B cell (primary cell): ENCODE results near the gene SDK2. TPM values are rescaled to one million over a fixed set of nuclear protein-coding genes. Genes with fewer than 3 reads are reported as not detected.

ENCODE experiments used
- ATAC-seq: fragments of 200-7000 bp; cut with Tn5 transposase; one replicate; pipeline ENCODE4 v1.10.0; 2021; ENCODE audit warnings: low read depth, mild to moderate bottlenecking, moderate number of reproducible peaks, moderate library complexity
- CTCF ChIA-PET: fragments of 350-600 bp; sonication (Branson Sonifier 250); formaldehyde crosslinking; loops from one replicate; lab custom pipeline; 2021; ENCODE audit warnings: antibody characterized with exemption, inconsistent platforms; lab: Charles Lee
- POLR2A ChIA-PET: fragments of 350-600 bp; sonication (Branson Sonifier 250); formaldehyde crosslinking; loops from one replicate; lab custom pipeline; 2021; ENCODE audit warnings: antibody characterized with exemption; lab: Charles Lee
- DNase-seq: peaks from one replicate; pipeline ENCODE4 v3.0.0; 2013
- H2AFZ ChIP-seq: 2 replicates; pipeline ENCODE4 v1.6.1; 2012; ENCODE audit warnings: mild to moderate bottlenecking, low read depth, low read length; ENCODE audit not compliant: insufficient read depth, poor library complexity, severe bottlenecking
- H3K27ac ChIP-seq, 2 donors: 1 replicate in 1 of 2; 2 replicates in 1 of 2; pipeline ENCODE4 v1.5.1; 2012 to 2013; ENCODE audit warnings: low read length in 2 of 2, mild to moderate bottlenecking in 2 of 2, moderate library complexity in 1 of 2
- H3K27me3 ChIP-seq, 4 experiments: fragments of 200-600 bp in 1 of 4; sonication (generic) in 1 of 4; replicated peaks in 1 of 4; 1 replicate in 2 of 4; 2 replicates in 2 of 4; pipeline versions ENCODE4 v1.6.1 to v1.7.0; 2013 to 2016; ENCODE audit warnings: low read length in 3 of 4, mild to moderate bottlenecking in 2 of 4, mixed read lengths in 1 of 4, moderate library complexity in 1 of 4; ENCODE audit not compliant: insufficient read depth in 4 of 4, control insufficient read depth in 3 of 4; ENCODE audit errors: control extremely low read depth in 1 of 4
- H3K36me3 ChIP-seq, 2 experiments: replicated peaks in 1 of 2; 1 replicate in 1 of 2; 2 replicates in 1 of 2; pipeline versions ENCODE4 v1.6.1 to v1.7.1; 2013; ENCODE audit warnings: low read length in 1 of 2; ENCODE audit not compliant: insufficient read depth in 2 of 2, control insufficient read depth in 1 of 2; ENCODE audit errors: control extremely low read depth in 1 of 2, extremely low read depth in 1 of 2
- H3K4me1 ChIP-seq, 2 donors: fragments of 200-600 bp in 1 of 2; sonication (generic) in 1 of 2; 1 replicate in 1 of 2; 2 replicates in 1 of 2; pipeline versions ENCODE4 v1.5.1 to v1.6.1; 2013 to 2017; ENCODE audit warnings: low read length in 2 of 2; ENCODE audit not compliant: control insufficient read depth in 2 of 2, insufficient read depth in 2 of 2
- H3K4me2 ChIP-seq: replicated peaks from 2 replicates; pipeline ENCODE3; 2012; ENCODE audit warnings: mild to moderate bottlenecking, low read depth, low read length; ENCODE audit not compliant: poor library complexity, severe bottlenecking
- H3K4me3 ChIP-seq, 5 experiments: fragments of 200-600 bp in 1 of 5; sonication (generic) in 1 of 5; 1 replicate in 3 of 5; 2 replicates in 2 of 5; pipeline versions ENCODE4 v1.5.1 to v1.7.0; 2011 to 2016; ENCODE audit warnings: low read length in 4 of 5, mild to moderate bottlenecking in 4 of 5, low read depth in 2 of 5, control low read depth in 1 of 5, moderate library complexity in 1 of 5; ENCODE audit not compliant: insufficient read depth in 1 of 5; ENCODE audit errors: control extremely low read depth in 1 of 5, extremely low read depth in 1 of 5
- H3K79me2 ChIP-seq: fragments of 200-600 bp; sonication (generic); one replicate; pipeline ENCODE4 v1.6.0; 2016; ENCODE audit warnings: low read length; ENCODE audit not compliant: control insufficient read depth, insufficient read depth
- H3K9ac ChIP-seq: fragments of 200-600 bp; sonication (generic); 2 replicates; pipeline ENCODE4 v1.6.1; 2017; ENCODE audit warnings: mild to moderate bottlenecking, low read length, moderate library complexity
- H3K9me3 ChIP-seq, 3 donors: one replicate each; pipeline versions ENCODE4 v1.6.1 to v1.7.1; 2013; ENCODE audit warnings: low read length in 2 of 3; ENCODE audit not compliant: control insufficient read depth in 2 of 3, insufficient read depth in 1 of 3; ENCODE audit errors: control extremely low read depth in 1 of 3
- H4K20me1 ChIP-seq: 2 replicates; pipeline ENCODE4 v1.6.0; 2012; ENCODE audit warnings: mild to moderate bottlenecking, low read length; ENCODE audit not compliant: insufficient read depth, control insufficient read depth, poor library complexity, severe bottlenecking
- H3K27ac Mint-ChIP-seq: one replicate; pipeline ENCODE4 v1.8.0; 2021; ENCODE audit warnings: mixed read lengths
- H3K27me3 Mint-ChIP-seq: one replicate; pipeline ENCODE4 v1.8.0; 2021; ENCODE audit warnings: mixed read lengths
- H3K4me1 Mint-ChIP-seq: one replicate; pipeline ENCODE4 v1.8.0; 2021; ENCODE audit warnings: mixed read lengths
- H3K4me3 Mint-ChIP-seq: one replicate; pipeline ENCODE4 v1.8.0; 2021; ENCODE audit warnings: mixed read lengths
- H3K9me3 Mint-ChIP-seq: one replicate; pipeline ENCODE4 v1.8.0; 2022; ENCODE audit warnings: mixed read lengths; ENCODE audit not compliant: insufficient read depth
- EZH2 ChIP-seq: IDR thresholded peaks from 2 replicates; pipeline ENCODE4 v1.6.1; 2012; ENCODE audit warnings: borderline replicate concordance, low read depth, mild to moderate bottlenecking, moderate library complexity, low read length; ENCODE audit not compliant: insufficient read depth, poor library complexity, severe bottlenecking
- WGBS: methylation state at CpG from one replicate; pipeline ENCODE4 v1.1.5; 2013; ENCODE audit warnings: missing lambda C conversion rate; ENCODE audit not compliant: insufficient coverage; 5-methylcytosine and 5-hydroxymethylcytosine counted together
- intact Hi-C: fragments of 100-400 bp; cut with micrococcal nuclease; formaldehyde crosslinking; loops from one replicate; pipeline ENCODE4 v1.10.0; 2022
- polyA plus RNA-seq: library from polyadenylated mRNA; depleted of rRNA; stranded (reverse); fragments of >200 nt; gene quantifications from 2 replicates; pipeline ENCODE4 v1.2.3, GENCODE V29; 2012
- total RNA-seq, 2 donors: library from RNA; stranded (reverse); fragments of 120-200 nt in 1 of 2; gene quantifications; 1 replicate in 1 of 2; 2 replicates in 1 of 2; pipeline versions ENCODE4 v1.2.3 to v1.2.4, GENCODE V29; 2013 to 2022
- TF ChIP-seq, protein P1 (sequence below): fragments of 200-600 bp; IDR thresholded peaks from one replicate; pipeline ENCODE4 v1.8.0; 2022; ENCODE audit warnings: antibody characterized with exemption, mild to moderate bottlenecking

The SDK2 gene
- total and polyA plus RNA-seq, 2 donors (not counting 1 experiment from before 2014, with no cell fraction given): 3.2 to 13.0 TPM

DNA sequence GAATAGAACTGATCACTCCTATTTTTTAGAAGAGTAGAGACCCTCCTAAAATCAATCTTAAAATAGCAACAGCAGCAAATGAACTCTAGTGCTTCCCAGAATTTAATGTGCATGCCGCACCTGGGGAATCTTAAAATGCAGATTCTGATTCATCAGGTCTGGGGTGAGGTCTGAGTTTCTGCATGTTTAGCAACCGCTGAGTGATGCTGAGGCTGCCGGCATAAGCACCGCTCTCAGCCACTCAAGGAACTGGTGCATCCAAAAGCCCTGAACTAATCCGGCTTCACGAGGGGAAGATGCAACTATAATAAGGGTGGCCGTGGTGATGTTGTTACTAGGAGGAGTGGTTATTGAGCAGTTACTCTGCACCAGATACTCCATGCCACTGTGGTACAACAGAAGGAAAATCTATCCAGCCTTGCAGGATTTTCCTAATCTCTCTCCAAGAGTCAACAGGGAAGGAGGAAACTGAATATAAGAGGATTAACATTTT is 19.7 kb downstream of the SDK2 start:
- no peak overlapping the region for H2AFZ ChIP-seq
- peaks cover 0 to 4% (median under 1%) of the 10 kb centered on the region in 3 donors for H3K9me3 ChIP-seq
- no peaks in the 10 kb centered on the region for H3K27me3 ChIP-seq
- H3K4me3 ChIP-seq: no peak overlapping the region
- peaks cover 41% of the 10 kb centered on the region for H3K79me2 ChIP-seq
- intact Hi-C loops: no loop called here
- Mint-ChIP-seq H3K4me3 (no peak overlapping the region), H3K27me3 (no peaks in the 10 kb centered on the region), H3K9me3 (no peaks in the 10 kb centered on the region), H3K4me1 (peaks cover 39% of the 10 kb centered on the region), H3K27ac (no peak overlapping the region)
- 93% methylated on average over 2 of the region's 7 CpGs for WGBS
- CTCF ChIA-PET: interaction anchor here (1.8 kb wide), 1 partner anchor 10 kb away, joined by 4 read pairs; no protein-coding TSS in a partner anchor
- H3K4me1 ChIP-seq: peaks cover 8 to 18% of the 10 kb centered on the region in 2 donors
- H4K20me1 ChIP-seq: peaks cover 20% of the 10 kb centered on the region
- H3K36me3 ChIP-seq: no peaks in the 10 kb centered on the region
- H3K4me2 ChIP-seq: no peak overlapping the region
- DNase-seq (no peak), ATAC-seq (no peak)
- no peak overlapping the region for H3K27ac ChIP-seq
- no peak overlapping the region for H3K9ac ChIP-seq
- TF ChIP-seq, protein P1, sequence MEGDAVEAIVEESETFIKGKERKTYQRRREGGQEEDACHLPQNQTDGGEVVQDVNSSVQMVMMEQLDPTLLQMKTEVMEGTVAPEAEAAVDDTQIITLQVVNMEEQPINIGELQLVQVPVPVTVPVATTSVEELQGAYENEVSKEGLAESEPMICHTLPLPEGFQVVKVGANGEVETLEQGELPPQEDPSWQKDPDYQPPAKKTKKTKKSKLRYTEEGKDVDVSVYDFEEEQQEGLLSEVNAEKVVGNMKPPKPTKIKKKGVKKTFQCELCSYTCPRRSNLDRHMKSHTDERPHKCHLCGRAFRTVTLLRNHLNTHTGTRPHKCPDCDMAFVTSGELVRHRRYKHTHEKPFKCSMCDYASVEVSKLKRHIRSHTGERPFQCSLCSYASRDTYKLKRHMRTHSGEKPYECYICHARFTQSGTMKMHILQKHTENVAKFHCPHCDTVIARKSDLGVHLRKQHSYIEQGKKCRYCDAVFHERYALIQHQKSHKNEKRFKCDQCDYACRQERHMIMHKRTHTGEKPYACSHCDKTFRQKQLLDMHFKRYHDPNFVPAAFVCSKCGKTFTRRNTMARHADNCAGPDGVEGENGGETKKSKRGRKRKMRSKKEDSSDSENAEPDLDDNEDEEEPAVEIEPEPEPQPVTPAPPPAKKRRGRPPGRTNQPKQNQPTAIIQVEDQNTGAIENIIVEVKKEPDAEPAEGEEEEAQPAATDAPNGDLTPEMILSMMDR: no peak
- TF ChIP-seq EZH2: no peak
- POLR2A ChIA-PET: no interaction called here

DNA sequence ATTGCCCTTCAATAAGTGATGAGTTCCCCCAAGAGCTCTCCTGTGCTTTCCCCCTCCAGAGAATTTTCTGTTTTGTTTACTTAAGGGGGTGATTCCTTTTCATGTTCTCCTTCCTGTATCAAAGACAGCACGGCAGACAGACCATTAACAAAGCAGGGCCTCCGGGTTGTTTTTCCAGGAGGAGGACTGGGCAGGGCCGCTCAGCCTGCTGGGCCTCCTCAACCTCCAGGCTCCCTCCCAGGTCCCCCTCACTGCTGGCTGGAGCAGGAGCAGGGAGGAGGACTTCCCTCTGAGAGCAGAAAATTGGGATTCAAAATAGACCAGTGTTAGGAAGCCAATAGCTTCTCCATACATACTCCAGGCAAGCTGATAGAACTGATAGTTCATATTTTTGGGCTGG is 20.4 kb downstream of the SDK2 start:
- Mint-ChIP-seq H3K27me3 (no peaks in the 10 kb centered on the region), H3K27ac (no peak overlapping the region), H3K4me3 (no peak overlapping the region), H3K4me1 (peaks cover 40% of the 10 kb centered on the region), H3K9me3 (no peaks in the 10 kb centered on the region)
- Histone ChIP-seq H3K9me3 (peaks cover 0 to 8% (median 4%) of the 10 kb centered on the region in 3 donors), H3K36me3 (no peaks in the 10 kb centered on the region), H3K4me2 (no peak overlapping the region), H3K4me3 (no peak overlapping the region), H3K27me3 (no peaks in the 10 kb centered on the region), H3K27ac (no peak overlapping the region), H4K20me1 (peaks cover 14% of the 10 kb centered on the region), H2AFZ (no peak overlapping the region), H3K9ac (no peak overlapping the region), H3K4me1 (peaks cover 8 to 15% of the 10 kb centered on the region in 2 donors), H3K79me2 (peaks cover 40% of the 10 kb centered on the region)
- ChIA-PET CTCF (interaction anchor here (1.8 kb wide), 1 partner anchor 11 kb away, joined by 4 read pairs; no protein-coding TSS in a partner anchor), POLR2A (no interaction called here)
- no peak for TF ChIP-seq EZH2
- TF ChIP-seq, protein P1: no peak
- WGBS: no CpG with 5 or more reads among the region's 3 CpGs
- ATAC-seq: no peak
- intact Hi-C loops: no loop called here
- no peak for DNase-seq
